ENCODE data around the gene DNM3. TPM values are rescaled to one million over a fixed set of nuclear protein-coding genes. Genes with fewer than 3 reads are reported as not detected.
"Not testable (repeated sequence)": the region's sequence is repeated elsewhere in the genome, so short reads cannot be mapped to it uniquely, and the experiment has no call there.

Gene DNM3
- total RNA-seq, 1 donor from 2014 or later = 0.41 TPM

DNA sequence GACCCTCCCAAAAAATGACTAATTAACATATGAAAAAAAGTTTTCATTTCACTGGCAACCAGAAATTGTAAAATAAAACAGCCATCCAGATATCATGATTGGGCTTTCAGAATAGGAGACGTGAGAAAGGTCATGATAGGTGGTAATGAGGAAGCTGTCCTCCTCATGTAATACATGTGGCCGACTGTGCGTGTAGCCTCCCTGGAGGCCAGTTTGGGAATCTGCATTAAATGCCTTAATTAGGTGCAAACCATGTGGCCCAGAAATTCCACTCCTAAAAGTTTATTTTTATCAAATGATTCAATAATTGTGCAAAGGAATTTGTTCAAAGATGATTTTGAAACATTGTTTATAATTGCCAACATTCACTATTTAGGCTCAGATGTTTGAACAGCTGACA lies 451.5 kb downstream of the DNM3 start:
- Mint-ChIP-seq H3K4me1 (ENCODE audit: low read depth) (no peaks in the 10 kb centered on the region), H3K36me3 (ENCODE audit: low read depth) (no peaks in the 10 kb centered on the region), H3K27me3 (ENCODE audit: low read depth) (peaks cover 1% of the 10 kb centered on the region), H3K9me3 (no peaks in the 10 kb centered on the region), H3K27ac (no peak overlapping the region), H3K4me3 (ENCODE audit: low read depth) (no peak overlapping the region)
- intact Hi-C loops (cut with micrococcal nuclease) = no loop called here
- no peak for DNase-seq (ENCODE audit: low spot score)

DNA sequence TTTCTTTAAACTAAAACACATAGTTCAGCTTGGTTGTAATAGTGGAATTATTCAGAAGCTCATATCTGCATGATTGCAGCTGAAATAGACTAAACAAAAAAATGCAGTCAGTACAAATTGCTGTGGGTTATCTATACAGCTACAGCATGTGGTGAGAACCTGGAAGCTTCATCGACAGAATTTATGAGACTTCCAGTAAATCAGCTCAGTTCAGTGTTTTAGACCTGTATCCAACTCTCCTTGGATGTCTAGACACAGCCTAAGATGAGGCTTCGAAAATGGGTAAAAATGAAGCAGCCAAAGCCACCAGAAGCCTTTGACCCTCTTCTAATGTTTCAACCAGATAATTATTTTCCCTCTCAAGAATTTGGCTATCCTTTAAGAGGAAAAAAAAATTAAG lies 452.1 kb downstream of the DNM3 start:
- intact Hi-C loops (cut with micrococcal nuclease) = no loop called here
- H3K9me3 Mint-ChIP-seq = no peaks in the 10 kb centered on the region
- no peaks in the 10 kb centered on the region for H3K36me3 Mint-ChIP-seq (ENCODE audit: low read depth)
- H3K27me3 Mint-ChIP-seq (ENCODE audit: low read depth) = no peaks in the 10 kb centered on the region
- no peak overlapping the region for H3K27ac Mint-ChIP-seq
- no peaks in the 10 kb centered on the region for H3K4me1 Mint-ChIP-seq (ENCODE audit: low read depth)
- H3K4me3 Mint-ChIP-seq (ENCODE audit: low read depth) = no peak overlapping the region
- DNase-seq (ENCODE audit: low spot score) = no peak

DNA sequence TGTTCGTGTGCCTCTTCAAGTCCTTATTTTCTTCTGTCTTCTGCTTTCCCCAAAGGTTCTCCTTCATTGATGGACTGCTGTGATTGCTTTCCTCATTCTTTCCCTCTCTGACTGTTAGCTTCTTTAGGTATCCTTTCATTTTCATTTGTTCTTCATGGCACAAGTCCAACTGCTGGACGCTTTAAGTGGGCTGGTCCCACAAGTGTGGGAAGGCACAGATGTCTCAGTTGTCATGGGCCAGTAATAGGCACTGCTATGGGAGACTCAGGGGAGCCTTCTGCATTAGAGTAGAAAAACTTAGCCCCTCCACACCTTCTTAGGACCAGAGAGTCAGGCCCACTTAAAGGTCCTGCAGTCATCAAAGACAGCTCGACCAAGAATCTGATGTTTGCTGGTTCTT lies 456.8 kb downstream of the DNM3 start:
- H3K4me3 Mint-ChIP-seq (ENCODE audit: low read depth) = no peak overlapping the region
- no peak overlapping the region for H3K27ac Mint-ChIP-seq
- intact Hi-C loops (cut with micrococcal nuclease) = loop anchor here (1.0 kb wide), 1 partner anchor 12 kb away; no protein-coding TSS in a partner anchor
- H3K27me3 Mint-ChIP-seq (ENCODE audit: low read depth) = no peaks in the 10 kb centered on the region
- peaks cover 10% of the 10 kb centered on the region for H3K9me3 Mint-ChIP-seq
- no peaks in the 10 kb centered on the region for H3K4me1 Mint-ChIP-seq (ENCODE audit: low read depth)
- peaks cover 6% of the 10 kb centered on the region for H3K36me3 Mint-ChIP-seq (ENCODE audit: low read depth)
- DNase-seq (ENCODE audit: low spot score) = no peak

DNA sequence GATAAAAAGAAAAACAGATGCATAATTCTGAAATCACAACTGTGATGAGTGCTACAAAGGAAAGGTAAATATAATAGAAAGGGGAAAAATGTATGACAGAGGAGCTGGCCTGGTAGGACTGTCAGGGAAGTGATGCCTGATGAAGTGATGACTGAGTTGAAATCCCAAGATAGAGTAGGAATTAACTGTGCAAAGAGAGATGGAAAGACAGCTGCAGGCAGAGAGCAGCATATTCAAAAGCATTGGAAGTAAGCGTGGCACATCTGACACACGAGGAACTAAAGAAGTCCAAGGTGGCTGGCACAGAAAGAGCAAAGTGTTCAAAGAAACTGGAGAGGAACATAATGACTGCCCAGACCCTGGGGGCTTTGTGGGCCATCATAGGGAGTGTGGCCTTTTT lies 457.6 kb downstream of the DNM3 start:
- H3K4me1 Mint-ChIP-seq (ENCODE audit: low read depth) = no peaks in the 10 kb centered on the region
- H3K4me3 Mint-ChIP-seq (ENCODE audit: low read depth) = no peak overlapping the region
- H3K27me3 Mint-ChIP-seq (ENCODE audit: low read depth) = no peaks in the 10 kb centered on the region

DNA sequence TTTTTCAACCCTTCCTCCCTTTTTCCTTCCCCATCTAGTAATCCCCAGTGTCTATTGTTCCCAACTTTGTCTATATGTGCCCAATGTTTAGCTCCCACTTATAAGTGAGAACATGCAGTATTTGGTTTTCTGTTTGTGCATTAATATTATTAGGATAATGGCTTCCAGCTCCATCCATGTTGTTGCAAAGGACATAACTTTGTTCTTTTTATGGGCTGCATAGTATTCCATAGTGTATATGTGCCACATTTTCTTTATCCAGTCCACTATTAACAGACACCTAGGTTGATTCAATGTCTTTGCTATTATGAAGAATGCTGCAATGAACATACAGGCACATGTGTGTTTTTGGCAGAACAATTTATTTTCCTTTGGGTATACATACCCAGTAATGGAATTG lies 458.2 kb downstream of the DNM3 start:
- no peaks in the 10 kb centered on the region for H3K4me1 Mint-ChIP-seq (ENCODE audit: low read depth)
- DNase-seq (ENCODE audit: low spot score) = no peak
- peaks cover 9% of the 10 kb centered on the region for H3K36me3 Mint-ChIP-seq (ENCODE audit: low read depth)
- no peaks in the 10 kb centered on the region for H3K27me3 Mint-ChIP-seq (ENCODE audit: low read depth)
- H3K9me3 Mint-ChIP-seq = peaks cover 16% of the 10 kb centered on the region
- intact Hi-C loops (cut with micrococcal nuclease) = no loop called here
- H3K4me3 Mint-ChIP-seq (ENCODE audit: low read depth) = no peak overlapping the region
- H3K27ac Mint-ChIP-seq = no peak overlapping the region

More for the DNA sequence above, 457.6 kb downstream of the DNM3 start:
- Mint-ChIP-seq H3K36me3 (ENCODE audit: low read depth) (peaks cover 9% of the 10 kb centered on the region), H3K27ac (no peak overlapping the region), H3K9me3 (peaks cover 14% of the 10 kb centered on the region)
- intact Hi-C loops (cut with micrococcal nuclease) = loop anchor here (1.0 kb wide), 1 partner anchor 13 kb away; no protein-coding TSS in a partner anchor
- DNase-seq (ENCODE audit: low spot score) = no peak

DNA sequence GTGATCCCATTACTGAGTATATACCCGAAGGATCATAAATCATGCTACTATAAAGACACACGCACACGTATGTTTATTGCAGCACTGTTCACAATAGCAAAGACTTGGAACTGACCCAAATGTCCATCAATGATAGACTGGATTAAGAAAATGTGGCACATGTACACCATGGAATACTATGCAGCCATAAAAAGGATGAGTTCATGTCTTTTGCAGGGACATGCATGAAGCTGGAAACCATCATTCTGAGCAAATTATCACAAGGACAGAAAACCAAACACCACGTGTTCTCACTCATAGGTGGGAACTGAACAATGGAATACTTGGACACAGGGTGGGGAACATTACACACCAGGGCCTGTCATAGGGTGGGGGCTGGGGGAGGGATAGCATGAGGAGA lies 466.2 kb downstream of the DNM3 start:
- H3K27ac Mint-ChIP-seq; intact Hi-C loops (cut with micrococcal nuclease); H3K4me1 Mint-ChIP-seq (ENCODE audit: low read depth); H3K4me3 Mint-ChIP-seq (ENCODE audit: low read depth); H3K27me3 Mint-ChIP-seq (ENCODE audit: low read depth); DNase-seq (ENCODE audit: low spot score): not testable (repeated sequence)
- H3K9me3 Mint-ChIP-seq = peaks cover 21% of the 10 kb centered on the region
- peaks cover 16% of the 10 kb centered on the region for H3K36me3 Mint-ChIP-seq (ENCODE audit: low read depth)

DNA sequence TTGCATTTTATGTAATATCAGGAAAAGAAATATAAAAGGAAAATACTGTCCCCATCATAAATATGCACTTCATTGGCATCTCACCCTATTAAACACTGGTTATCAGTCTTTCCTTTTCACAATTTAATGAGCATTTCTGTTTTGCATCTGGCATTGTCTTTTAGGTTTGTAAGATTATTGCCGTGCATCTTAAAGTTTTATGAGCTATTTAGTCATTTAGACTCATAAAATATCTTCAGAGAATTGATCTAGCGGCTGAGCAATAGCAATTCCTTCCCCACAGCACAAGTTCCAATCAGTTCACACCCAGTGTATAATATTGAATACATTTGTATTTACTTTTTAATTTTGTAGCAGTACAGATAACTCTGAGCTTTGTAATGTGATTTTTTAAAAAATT lies 466.8 kb downstream of the DNM3 start:
- DNase-seq (ENCODE audit: low spot score) = no peak
- no peak overlapping the region for H3K27ac Mint-ChIP-seq
- H3K27me3 Mint-ChIP-seq (ENCODE audit: low read depth) = no peaks in the 10 kb centered on the region
- H3K36me3 Mint-ChIP-seq (ENCODE audit: low read depth) = peaks cover 13% of the 10 kb centered on the region
- H3K4me3 Mint-ChIP-seq (ENCODE audit: low read depth) = no peak overlapping the region
- peaks cover 18% of the 10 kb centered on the region for H3K9me3 Mint-ChIP-seq
- intact Hi-C loops (cut with micrococcal nuclease) = no loop called here
- peaks cover 5% of the 10 kb centered on the region for H3K4me1 Mint-ChIP-seq (ENCODE audit: low read depth)

DNA sequence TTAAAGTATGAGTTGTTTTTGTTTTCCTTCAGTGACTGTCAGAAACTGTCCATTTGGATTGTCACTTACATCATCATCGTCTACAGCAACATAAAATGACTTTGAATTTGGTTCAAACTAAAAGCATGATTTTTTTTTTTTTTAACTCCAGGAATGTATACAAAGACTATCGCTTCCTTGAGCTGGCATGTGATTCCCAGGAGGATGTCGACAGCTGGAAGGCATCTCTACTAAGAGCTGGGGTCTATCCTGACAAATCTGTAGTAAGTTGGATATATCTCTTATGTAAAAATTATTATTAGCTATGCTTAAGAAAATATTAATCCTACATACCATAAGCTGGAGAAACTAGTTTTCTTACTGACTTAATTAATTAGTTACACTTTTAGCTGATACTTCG lies 467.3 kb downstream of the DNM3 start:
- Mint-ChIP-seq H3K4me1 (ENCODE audit: low read depth) (peaks cover 5% of the 10 kb centered on the region), H3K4me3 (ENCODE audit: low read depth) (no peak overlapping the region), H3K27ac (no peak overlapping the region), H3K36me3 (ENCODE audit: low read depth) (peaks cover 11% of the 10 kb centered on the region), H3K27me3 (ENCODE audit: low read depth) (no peaks in the 10 kb centered on the region), H3K9me3 (peaks cover 14% of the 10 kb centered on the region)
- intact Hi-C loops (cut with micrococcal nuclease) = no loop called here
- DNase-seq (ENCODE audit: low spot score) = no peak

DNA sequence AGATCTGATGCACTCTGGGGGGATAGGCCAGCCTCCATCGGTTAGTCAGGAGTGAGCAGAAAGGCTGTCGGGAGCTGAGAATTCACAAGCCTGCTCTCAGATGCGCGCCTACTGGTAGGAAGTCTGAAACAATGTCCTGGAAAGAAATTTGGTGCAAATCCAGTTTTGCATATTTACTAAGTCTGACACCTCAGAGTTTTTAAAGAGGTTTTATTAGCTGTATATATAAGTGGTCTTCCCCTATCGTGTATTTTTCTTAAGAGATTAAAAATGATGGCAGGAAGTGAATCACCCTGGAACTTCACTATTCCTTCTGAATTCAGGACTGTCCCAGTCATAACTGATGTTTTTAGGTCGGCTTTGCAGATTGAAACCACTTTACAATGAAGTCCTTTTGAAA lies 479.4 kb downstream of the DNM3 start:
- H3K4me1 Mint-ChIP-seq (ENCODE audit: low read depth) = no peaks in the 10 kb centered on the region
- no peak for DNase-seq (ENCODE audit: low spot score)
- no peak overlapping the region for H3K4me3 Mint-ChIP-seq (ENCODE audit: low read depth)
- H3K36me3 Mint-ChIP-seq (ENCODE audit: low read depth) = no peaks in the 10 kb centered on the region
- intact Hi-C loops (cut with micrococcal nuclease) = no loop called here
- H3K27me3 Mint-ChIP-seq (ENCODE audit: low read depth) = no peaks in the 10 kb centered on the region
- H3K9me3 Mint-ChIP-seq = no peaks in the 10 kb centered on the region
- no peak overlapping the region for H3K27ac Mint-ChIP-seq

DNA sequence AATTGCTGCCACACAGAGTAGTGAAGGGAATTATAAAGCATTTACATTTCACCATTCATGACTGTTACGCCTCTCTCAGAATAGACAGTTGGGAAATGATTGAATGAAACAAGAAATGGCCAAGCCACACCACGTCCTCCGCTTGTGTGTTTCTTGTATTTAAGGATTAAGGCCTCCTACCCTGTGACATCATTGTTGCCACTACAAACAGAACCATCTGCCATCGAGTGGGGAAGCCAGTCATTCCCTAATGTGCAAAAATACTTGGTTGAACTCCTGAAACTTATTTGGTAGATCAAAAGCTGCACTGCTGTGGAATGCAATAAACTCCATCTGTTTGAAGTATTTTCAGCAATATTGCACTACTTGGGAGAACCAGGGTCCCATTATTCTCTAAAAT lies 480.2 kb downstream of the DNM3 start:
- Mint-ChIP-seq H3K27ac (no peak overlapping the region), H3K9me3 (no peaks in the 10 kb centered on the region), H3K27me3 (ENCODE audit: low read depth) (no peaks in the 10 kb centered on the region), H3K4me3 (ENCODE audit: low read depth) (no peak overlapping the region), H3K36me3 (ENCODE audit: low read depth) (no peaks in the 10 kb centered on the region), H3K4me1 (ENCODE audit: low read depth) (no peaks in the 10 kb centered on the region)
- intact Hi-C loops (cut with micrococcal nuclease) = no loop called here
- DNase-seq (ENCODE audit: low spot score) = no peak

DNA sequence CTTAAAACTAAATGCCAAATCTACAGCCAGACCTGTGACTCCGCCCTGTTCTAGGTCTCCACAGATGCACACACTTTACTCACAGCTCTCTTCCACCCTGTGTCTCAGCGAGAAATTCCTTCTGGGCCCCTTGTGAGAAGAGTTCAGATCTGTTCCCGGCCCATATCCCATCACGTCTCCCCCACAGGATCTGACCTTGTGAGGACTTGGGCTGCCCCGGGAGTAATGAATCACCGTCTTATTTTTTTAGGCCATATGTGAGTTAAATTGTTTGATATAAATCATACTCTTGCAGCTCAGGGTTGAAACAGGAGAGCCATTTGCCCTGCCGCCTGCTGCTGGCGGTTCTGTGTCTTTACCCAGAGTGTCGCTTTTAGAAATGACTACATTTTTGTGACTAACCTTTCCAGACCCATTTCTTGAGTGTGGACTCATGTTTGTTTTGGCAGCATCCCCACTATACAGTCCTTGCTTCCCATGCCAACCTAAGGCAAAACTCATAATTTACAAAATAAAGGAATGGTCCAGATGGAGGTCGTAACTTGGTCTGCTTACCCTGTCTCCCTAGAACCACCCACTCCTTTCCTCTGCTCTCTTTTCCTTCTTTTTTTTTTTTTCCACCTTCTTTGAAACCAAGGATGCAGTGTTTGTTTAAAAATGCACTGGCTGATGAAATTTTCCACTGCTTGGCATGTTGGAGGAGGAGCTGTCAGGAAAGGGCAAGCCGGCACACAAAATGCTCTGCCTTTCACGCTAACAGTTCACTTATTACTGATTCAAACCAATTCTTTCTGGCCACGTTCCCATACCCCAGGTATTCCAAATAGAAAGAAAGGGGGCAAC lies 481.1 kb downstream of the DNM3 start:
- H3K4me1 Mint-ChIP-seq (ENCODE audit: low read depth) = no peaks in the 10 kb centered on the region
- H3K27ac Mint-ChIP-seq = no peak overlapping the region
- H3K4me3 Mint-ChIP-seq (ENCODE audit: low read depth) = no peak overlapping the region
- no peaks in the 10 kb centered on the region for H3K9me3 Mint-ChIP-seq
- no peaks in the 10 kb centered on the region for H3K27me3 Mint-ChIP-seq (ENCODE audit: low read depth)
- H3K36me3 Mint-ChIP-seq (ENCODE audit: low read depth) = no peaks in the 10 kb centered on the region
- DNase-seq (ENCODE audit: low spot score) = no peak
- intact Hi-C loops (cut with micrococcal nuclease) = no loop called here

DNA sequence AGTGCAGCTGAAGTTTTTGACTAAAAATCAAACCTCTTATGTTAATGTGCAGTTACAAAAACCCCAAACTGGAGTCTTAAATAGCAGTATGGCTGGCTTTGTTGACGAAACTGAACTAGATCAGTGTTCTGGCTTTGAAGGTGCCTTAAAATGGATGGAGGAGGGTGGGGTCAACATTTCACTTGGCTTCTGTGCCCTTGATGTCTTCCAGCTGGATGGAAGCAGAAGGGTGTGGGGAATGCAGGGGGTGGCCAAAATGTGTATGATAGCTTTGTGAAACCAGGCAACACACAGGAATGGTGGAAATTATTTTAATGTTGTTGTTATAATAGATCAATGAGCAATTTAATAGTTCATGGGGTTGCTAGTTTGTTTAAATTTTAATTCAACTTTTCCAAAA lies 482.4 kb downstream of the DNM3 start:
- Mint-ChIP-seq H3K27ac (no peak overlapping the region), H3K36me3 (ENCODE audit: low read depth) (no peaks in the 10 kb centered on the region), H3K4me1 (ENCODE audit: low read depth) (no peaks in the 10 kb centered on the region), H3K4me3 (ENCODE audit: low read depth) (no peak overlapping the region), H3K9me3 (peaks cover 6% of the 10 kb centered on the region), H3K27me3 (ENCODE audit: low read depth) (no peaks in the 10 kb centered on the region)
- DNase-seq (ENCODE audit: low spot score) = no peak
- intact Hi-C loops (cut with micrococcal nuclease) = no loop called here

DNA sequence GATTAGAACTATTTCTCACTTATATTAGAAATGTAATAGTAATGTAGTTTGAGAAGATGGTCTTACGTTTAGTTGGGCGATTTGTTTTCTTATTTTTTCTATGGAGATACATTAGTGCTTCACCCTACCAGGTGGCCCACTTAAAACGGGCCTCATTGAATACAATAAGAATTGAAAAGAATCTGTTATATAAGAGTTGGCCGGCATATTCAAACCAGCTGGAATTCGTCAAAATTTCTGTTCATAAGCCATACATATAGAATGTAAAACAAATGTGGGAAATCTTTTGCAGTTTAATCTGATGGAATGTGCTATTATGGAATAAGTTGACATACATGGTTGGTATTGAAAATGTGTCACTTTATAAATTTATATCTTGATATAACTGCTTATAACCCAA lies 482.8 kb downstream of the DNM3 start:
- no peak overlapping the region for H3K27ac Mint-ChIP-seq
- no peak overlapping the region for H3K4me3 Mint-ChIP-seq (ENCODE audit: low read depth)
- intact Hi-C loops (cut with micrococcal nuclease) = no loop called here
- no peaks in the 10 kb centered on the region for H3K4me1 Mint-ChIP-seq (ENCODE audit: low read depth)
- peaks cover 6% of the 10 kb centered on the region for H3K9me3 Mint-ChIP-seq
- no peaks in the 10 kb centered on the region for H3K36me3 Mint-ChIP-seq (ENCODE audit: low read depth)
- no peak for DNase-seq (ENCODE audit: low spot score)
- no peaks in the 10 kb centered on the region for H3K27me3 Mint-ChIP-seq (ENCODE audit: low read depth)
